HG03342 (cell line): Measurements from ENCODE around the gene SEMA3B.

Experiments
- ATAC-seq: cut with Tn5 transposase; IDR thresholded peaks from one replicate; pipeline ENCODE4 v1.9.1; 2021; ENCODE audit warnings: mild to moderate bottlenecking, moderate library complexity; ENCODE audit not compliant: unreplicated experiment

SEMA3B gene

GRCh38 chr3:50327129-50327528 is 58.2 kb downstream of the SEMA3B start:
- ATAC-seq = no peak
